ENCODE data around the gene TNFSF13. TPM values are rescaled to one million over a fixed set of nuclear protein-coding genes. Genes with fewer than 3 reads are reported as not detected.
"Not testable (repeated sequence)": the region's sequence is repeated elsewhere in the genome, so short reads cannot be mapped to it uniquely, and the experiment has no call there.

The TNFSF13 gene
- total RNA-seq, 2 experiments from 2014 or later = 1.8 to 2.5 TPM

DNA sequence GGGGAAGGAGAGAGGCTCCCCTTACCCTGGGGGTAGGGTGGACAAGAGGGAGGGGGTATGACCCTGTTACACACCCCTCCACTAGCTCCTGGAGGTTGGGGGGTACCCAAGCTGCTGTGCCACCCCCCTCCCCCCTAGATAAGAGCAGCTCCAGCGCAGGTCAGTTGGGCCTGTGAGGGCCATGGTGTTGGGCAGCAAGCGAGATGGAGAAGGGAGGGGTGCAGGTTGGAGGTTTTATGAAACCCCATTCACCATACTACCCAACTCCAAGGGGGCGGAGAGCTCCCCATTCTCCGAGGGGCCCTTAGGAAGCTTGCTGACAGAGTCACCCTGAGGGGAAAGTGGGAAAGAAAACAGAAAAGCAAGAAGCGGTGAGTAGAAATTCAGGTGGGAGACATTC lies 33.0 kb downstream of the TNFSF13 start:
- ATAC-seq (no peak), DNase-seq (no peak)
- H3K27ac Mint-ChIP-seq = no peak overlapping the region
- CTCF ChIA-PET = interaction anchor here (1.3 kb wide), 1 partner anchor 31 kb away, joined by 4 read pairs; no protein-coding TSS in a partner anchor
- no peaks in the 10 kb centered on the region for H3K27me3 Mint-ChIP-seq
- H3K36me3 Mint-ChIP-seq (ENCODE audit: low read depth) = peaks cover 50% of the 10 kb centered on the region
- intact Hi-C loops (cut with DNase I, micrococcal nuclease) = no loop called here
- POLR2A ChIA-PET = no interaction called here
- no peak overlapping the region for H3K4me3 Mint-ChIP-seq
- peaks cover 5% of the 10 kb centered on the region for H3K4me1 Mint-ChIP-seq
- no peaks in the 10 kb centered on the region for H3K9me3 Mint-ChIP-seq (ENCODE audit: low read depth)

- DNase-seq (no peak), ATAC-seq (no peak)
- intact Hi-C loops (cut with DNase I, micrococcal nuclease) = no loop called here
- H3K9me3 Mint-ChIP-seq (ENCODE audit: low read depth) = no peaks in the 10 kb centered on the region
- ChIA-PET POLR2A (no interaction called here), CTCF (interaction anchor here (0.5 to 1.5 kb wide), 4 partner anchors 27 to 198 kb away, joined by 3 to 4 read pairs (median 3); partner anchors contain the start of gene PLSCR3)
- H3K27me3 Mint-ChIP-seq = no peaks in the 10 kb centered on the region
- H3K4me3 Mint-ChIP-seq = no peak overlapping the region
- H3K36me3 Mint-ChIP-seq (ENCODE audit: low read depth) = peaks cover 53% of the 10 kb centered on the region
- peaks cover under 1% of the 10 kb centered on the region for H3K4me1 Mint-ChIP-seq
- no peak overlapping the region for H3K27ac Mint-ChIP-seq
These were observed 34.0 kb downstream of the TNFSF13 start for GRCh38 chr17:7592422-7593021.

- ChIA-PET POLR2A (interaction anchor here (0.6 kb wide), 1 partner anchor 144 kb away, joined by 3 read pairs; no protein-coding TSS in a partner anchor), CTCF (interaction anchor here (0.7 to 1.5 kb wide), 3 partner anchors 15 to 548 kb away, joined by 3 read pairs; no protein-coding TSS in a partner anchor)
- Mint-ChIP-seq H3K4me3 (no peak overlapping the region), H3K4me1 (no peaks in the 10 kb centered on the region), H3K9me3 (ENCODE audit: low read depth) (no peaks in the 10 kb centered on the region), H3K27ac (no peak overlapping the region), H3K27me3 (no peaks in the 10 kb centered on the region), H3K36me3 (ENCODE audit: low read depth) (peaks cover 48% of the 10 kb centered on the region)
- ATAC-seq (no peak), DNase-seq (no peak)
- intact Hi-C loops (cut with DNase I, micrococcal nuclease) = no loop called here
These were observed 34.7 kb downstream of the TNFSF13 start for GRCh38 chr17:7593296-7593695.

DNA sequence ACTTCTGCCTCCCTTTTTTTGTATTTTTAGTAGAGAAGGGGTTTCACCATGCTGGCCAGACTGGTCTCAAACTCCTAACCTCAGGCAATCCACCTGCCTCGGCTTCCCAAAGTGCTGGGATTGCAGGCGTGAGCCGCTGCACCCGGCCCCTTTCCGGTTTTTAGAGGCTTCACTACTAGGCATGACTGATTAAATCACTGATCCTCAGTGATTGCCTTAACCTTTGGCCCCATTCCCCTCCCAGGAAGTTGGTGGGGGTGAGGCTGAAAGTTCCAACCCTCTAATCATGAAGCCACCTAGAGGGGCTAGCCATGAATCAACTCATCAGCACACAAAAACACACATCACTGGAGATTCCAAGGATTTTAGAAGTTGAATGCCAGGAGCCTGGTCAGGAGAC lies 39.0 kb downstream of the TNFSF13 start:
- CTCF ChIA-PET = not testable (repeated sequence)

DNA sequence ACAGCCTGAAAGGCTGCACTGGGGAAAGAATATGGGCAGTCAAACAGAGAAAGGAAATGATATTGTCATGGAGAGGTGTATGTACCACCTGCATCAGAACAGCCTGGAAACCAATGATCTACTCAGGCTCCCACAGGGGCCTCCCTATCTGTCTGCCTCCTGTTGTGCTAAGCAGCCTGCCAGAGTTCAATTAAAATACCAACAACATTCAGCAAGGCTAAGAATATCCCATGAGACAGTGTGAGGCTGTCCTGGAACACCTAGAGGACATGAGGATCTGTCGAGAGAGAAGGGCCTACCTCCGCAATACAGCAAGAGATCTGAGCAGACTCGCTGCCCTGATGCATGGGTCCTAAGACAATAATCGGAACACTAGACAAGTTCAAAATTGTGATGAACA lies 47.7 kb downstream of the TNFSF13 start:
- Mint-ChIP-seq H3K4me1 (peaks cover 18% of the 10 kb centered on the region), H3K27me3 (no peaks in the 10 kb centered on the region), H3K27ac (no peak overlapping the region), H3K36me3 (ENCODE audit: low read depth) (peaks cover 42% of the 10 kb centered on the region), H3K9me3 (ENCODE audit: low read depth) (no peaks in the 10 kb centered on the region), H3K4me3 (no peak overlapping the region)
- peak; percentile 49 for ATAC-seq
- CTCF ChIA-PET = interaction anchor here (0.6 kb wide), 1 partner anchor 17 kb away, joined by 3 read pairs; no protein-coding TSS in a partner anchor
- no peak for DNase-seq
- POLR2A ChIA-PET = no interaction called here
- intact Hi-C loops (cut with DNase I, micrococcal nuclease) = no loop called here

More for the DNA sequence above, 39.0 kb downstream of the TNFSF13 start:
- intact Hi-C loops (cut with DNase I, micrococcal nuclease); DNase-seq; ATAC-seq; POLR2A ChIA-PET; H3K4me1 Mint-ChIP-seq; H3K27me3 Mint-ChIP-seq; H3K27ac Mint-ChIP-seq; H3K9me3 Mint-ChIP-seq (ENCODE audit: low read depth); H3K4me3 Mint-ChIP-seq: not testable (repeated sequence)
- peaks cover 64% of the 10 kb centered on the region for H3K36me3 Mint-ChIP-seq (ENCODE audit: low read depth)

DNA sequence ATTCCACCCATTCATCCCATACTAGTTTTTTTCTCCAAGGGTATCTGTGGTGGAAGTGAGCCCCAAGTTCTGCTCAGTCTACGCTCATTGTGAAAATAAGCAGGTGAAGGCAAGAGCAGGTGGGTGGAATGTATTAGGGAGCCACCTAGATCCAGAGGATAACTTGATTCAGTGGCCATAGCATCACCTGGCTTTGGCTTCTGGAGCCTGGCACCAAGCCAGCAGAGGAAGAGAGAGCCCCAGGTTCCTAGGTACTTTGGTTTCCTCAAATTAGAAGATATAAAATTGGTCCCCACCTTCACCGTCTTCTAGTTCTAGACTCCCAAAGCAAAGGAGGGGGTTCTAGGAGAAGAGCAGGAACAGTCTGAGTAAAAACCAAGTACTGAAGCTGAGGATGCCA lies 52.1 kb downstream of the TNFSF13 start:
- intact Hi-C loops (cut with DNase I, micrococcal nuclease) = no loop called here
- ATAC-seq (no peak), DNase-seq (no peak)
- no peaks in the 10 kb centered on the region for H3K9me3 Mint-ChIP-seq (ENCODE audit: low read depth)
- H3K4me3 Mint-ChIP-seq = no peak overlapping the region
- CTCF ChIA-PET = interaction anchor here (0.6 to 1.5 kb wide), 4 partner anchors 21 to 124 kb away, joined by 3 to 5 read pairs (median 3); no protein-coding TSS in a partner anchor
- no peak overlapping the region for H3K27ac Mint-ChIP-seq
- H3K36me3 Mint-ChIP-seq (ENCODE audit: low read depth) = peaks cover 23% of the 10 kb centered on the region
- H3K27me3 Mint-ChIP-seq = no peaks in the 10 kb centered on the region
- peaks cover 40% of the 10 kb centered on the region for H3K4me1 Mint-ChIP-seq
- POLR2A ChIA-PET = no interaction called here

Other genes with a start within 250 kb of the TNFSF13 start
- 10 to 100 TPM; 31.3 to 56.1 TPM for gene GPS2, start 243.4 kb upstream of the TNFSF13 start, total RNA-seq
- gene NEURL4, start 229.4 kb upstream of the TNFSF13 start, total RNA-seq = 10 to 100 TPM; 22.5 to 29.1 TPM
- gene ACAP1, start 222.2 kb upstream of the TNFSF13 start, total RNA-seq = 100 to 1,000 TPM; 343 to 375 TPM
- gene KCTD11, start 206.6 kb upstream of the TNFSF13 start, total RNA-seq = 1 to 10 TPM; 5.0 to 6.1 TPM
- under 1 TPM in 1 of 2 experiments, not detected in 1; 0.16 TPM for gene TMEM95, start 203.6 kb upstream of the TNFSF13 start, total RNA-seq
- gene TNK1, start 177.7 kb upstream of the TNFSF13 start, total RNA-seq = 1 to 10 TPM; 4.8 to 6.9 TPM
- 10 to 100 TPM; 69.3 to 78.9 TPM for gene PLSCR3, start 164.2 kb upstream of the TNFSF13 start, total RNA-seq
- 10 to 100 TPM; 55.8 to 58.1 TPM for gene TMEM256, start 154.7 kb upstream of the TNFSF13 start, total RNA-seq
- gene NLGN2, start 150.9 kb upstream of the TNFSF13 start, total RNA-seq = 1 to 10 TPM; 7.0 to 7.1 TPM
- gene SPEM1, start 138.4 kb upstream of the TNFSF13 start, total RNA-seq = not detected
- not detected for gene SPEM2, start 133.1 kb upstream of the TNFSF13 start, total RNA-seq
- gene SPEM3, start 129.9 kb upstream of the TNFSF13 start, total RNA-seq = not detected
- 10 to 100 TPM in 1 of 2 experiments, 1 to 10 TPM in 1; 8.7 to 10.7 TPM for gene TMEM102, start 123.3 kb upstream of the TNFSF13 start, total RNA-seq
- 10 to 100 TPM in 1 of 2 experiments, 1 to 10 TPM in 1; 6.9 to 10.6 TPM for gene FGF11, start 119.2 kb upstream of the TNFSF13 start, total RNA-seq
- 1 to 10 TPM; 7.8 to 8.7 TPM for gene CHRNB1, start 113.7 kb upstream of the TNFSF13 start, total RNA-seq
- 10 to 100 TPM; 17.5 to 20.9 TPM for gene ZBTB4, start 79.1 kb upstream of the TNFSF13 start, total RNA-seq
- not detected for gene SLC35G6, start 77.3 kb upstream of the TNFSF13 start, total RNA-seq
- gene POLR2A, start 74.4 kb upstream of the TNFSF13 start, total RNA-seq = 100 to 1,000 TPM; 193 to 203 TPM
- gene TNFSF12, start 9.7 kb upstream of the TNFSF13 start, total RNA-seq = 10 to 100 TPM; 10.9 to 13.7 TPM
- 10 to 100 TPM; 59.0 to 78.9 TPM for gene SENP3, start 3.2 kb downstream of the TNFSF13 start, total RNA-seq
- 10 to 100 TPM in 1 of 2 experiments, 1 to 10 TPM in 1; 9.2 to 13.7 TPM for gene CD68, start 20.9 kb downstream of the TNFSF13 start, total RNA-seq
- 10 to 100 TPM; 51.7 to 77.0 TPM for gene MPDU1, start 25.1 kb downstream of the TNFSF13 start, total RNA-seq
- gene SOX15, start 31.3 kb downstream of the TNFSF13 start, total RNA-seq = under 1 TPM in 1 of 2 experiments, not detected in 1; 0.16 TPM
- 10 to 100 TPM; 35.6 to 50.2 TPM for gene FXR2, start 56.1 kb downstream of the TNFSF13 start, total RNA-seq
- gene SAT2, start 69.1 kb downstream of the TNFSF13 start, total RNA-seq = 10 to 100 TPM; 15.9 to 22.2 TPM
- gene SHBG, start 71.4 kb downstream of the TNFSF13 start, total RNA-seq = under 1 TPM; 0.25 to 0.30 TPM
- under 1 TPM; 0.32 to 0.33 TPM for gene ATP1B2, start 92.2 kb downstream of the TNFSF13 start, total RNA-seq
- gene TP53, start 128.7 kb downstream of the TNFSF13 start, total RNA-seq = 100 to 1,000 TPM; 127 to 165 TPM
- 10 to 100 TPM; 23.5 to 27.1 TPM for gene WRAP53, start 129.7 kb downstream of the TNFSF13 start, total RNA-seq
- gene EFNB3, start 146.5 kb downstream of the TNFSF13 start, total RNA-seq = not detected
- gene DNAH2, start 159.0 kb downstream of the TNFSF13 start, total RNA-seq = not detected